Measurements from ENCODE around the gene MTUS2.

Gene MTUS2

DNA sequence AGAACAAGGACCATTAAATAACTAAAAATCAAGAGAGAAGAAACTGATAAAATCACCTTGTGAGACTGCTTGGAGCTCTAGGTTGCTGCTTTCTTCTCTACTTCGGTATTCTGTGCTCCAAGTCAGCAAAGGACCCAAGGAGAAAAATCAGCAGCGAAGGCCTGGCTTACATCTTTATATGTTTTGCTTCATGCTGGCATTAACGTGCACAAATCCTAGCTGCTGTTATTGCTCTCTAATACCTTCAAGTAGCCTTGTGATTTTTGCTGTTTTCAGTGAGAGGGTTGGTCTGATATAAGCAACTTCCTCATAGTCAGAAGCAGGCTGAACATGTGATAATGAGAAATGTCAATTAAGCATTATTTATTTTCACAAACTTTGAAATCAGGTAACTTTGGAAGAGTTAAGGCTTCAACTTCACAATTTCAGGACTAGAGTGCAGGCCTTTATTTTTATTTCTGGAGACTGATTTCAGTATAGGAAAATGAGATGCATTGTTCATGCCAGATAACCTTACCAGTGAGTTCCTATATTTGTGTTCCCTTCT, 410.2 kb downstream of the MTUS2 start:
- no peak for DNase-seq (ENCODE audit: low read depth in 2 of 2)

- DNase-seq (ENCODE audit: low read depth in 2 of 2): no peak
Observed at GRCh38 chr13:29239653-29240525, 419.8 kb downstream of the MTUS2 start.

DNA sequence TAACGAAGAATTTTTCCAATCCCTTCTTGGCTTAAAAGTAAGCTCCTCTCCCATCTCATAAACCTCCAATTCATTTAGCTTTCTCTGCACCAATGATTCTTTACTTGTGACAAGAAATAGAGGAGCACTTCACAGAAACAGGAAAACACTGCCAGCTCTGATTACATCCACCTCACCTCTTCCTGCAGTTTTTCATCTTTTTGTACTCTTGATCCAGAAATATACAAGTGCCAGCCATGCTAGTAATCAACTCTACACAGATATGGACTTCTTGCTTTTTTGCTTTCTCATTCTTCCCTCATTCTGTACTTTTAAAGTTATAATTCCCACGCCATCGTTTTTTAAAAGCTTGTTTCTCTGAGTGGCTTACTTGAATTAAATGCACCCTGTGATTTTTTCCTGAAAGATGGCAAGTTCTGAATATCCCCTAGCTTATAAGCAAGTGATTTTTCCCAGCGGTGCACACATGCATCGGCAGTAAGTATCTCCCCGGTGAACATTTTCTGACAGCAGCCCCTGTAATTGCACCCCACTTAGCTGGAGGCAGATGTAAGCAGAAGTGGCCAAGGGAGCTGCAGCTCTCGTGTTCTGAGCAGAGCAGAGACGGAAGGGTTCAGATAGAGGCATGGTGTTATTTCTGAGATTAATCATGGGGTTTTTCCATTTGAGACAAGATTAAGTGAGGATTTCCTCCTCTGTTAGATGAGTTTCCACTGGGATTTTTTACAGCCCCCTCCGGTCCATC, 434.7 kb downstream of the MTUS2 start:
- no peak for DNase-seq (ENCODE audit: low read depth in 2 of 2)

- DNase-seq (ENCODE audit: low read depth in 2 of 2): no peak
Observed at GRCh38 chr13:29255567-29255966, 435.4 kb downstream of the MTUS2 start.

DNA sequence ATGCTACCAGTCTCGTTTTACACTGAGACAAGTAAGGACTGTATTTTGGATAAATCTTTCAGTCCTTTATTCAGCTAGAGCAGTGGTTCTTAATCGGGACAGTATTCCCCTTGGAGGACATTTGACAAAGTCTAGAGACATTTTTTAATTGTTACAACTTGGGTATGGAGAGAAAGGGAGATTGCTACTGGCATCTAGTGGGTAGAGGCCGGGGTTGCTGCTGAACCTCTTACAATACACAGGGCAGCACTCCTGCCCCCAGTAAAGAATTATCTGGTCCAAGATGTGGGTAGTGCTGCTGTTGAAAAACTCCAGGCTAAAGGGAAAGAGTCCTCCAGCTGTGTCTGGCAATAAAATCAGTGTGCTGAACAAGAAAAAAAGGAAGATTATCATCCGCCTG, 440.5 kb downstream of the MTUS2 start:
- no peak for DNase-seq (ENCODE audit: low read depth in 2 of 2)

DNA sequence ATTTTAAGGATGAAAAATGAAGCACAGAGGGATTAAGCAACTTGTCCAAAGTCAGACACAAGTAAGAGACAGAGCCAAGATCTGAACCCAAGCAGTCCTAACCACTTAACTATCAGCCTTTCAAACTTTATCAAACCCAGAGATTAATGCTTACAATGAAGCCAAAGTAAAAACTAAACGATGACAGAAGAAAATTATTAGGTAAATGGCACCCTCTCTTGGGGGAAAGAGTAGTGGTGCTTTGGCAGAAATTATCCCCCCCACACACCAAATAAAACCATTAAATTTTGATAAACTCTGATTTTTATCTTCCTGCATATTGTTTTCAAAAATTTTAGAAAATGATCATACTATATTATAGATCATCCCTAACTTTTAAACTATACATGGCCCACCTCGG, 446.1 kb downstream of the MTUS2 start:
- DNase-seq (ENCODE audit: low read depth in 2 of 2): no peak

DNA sequence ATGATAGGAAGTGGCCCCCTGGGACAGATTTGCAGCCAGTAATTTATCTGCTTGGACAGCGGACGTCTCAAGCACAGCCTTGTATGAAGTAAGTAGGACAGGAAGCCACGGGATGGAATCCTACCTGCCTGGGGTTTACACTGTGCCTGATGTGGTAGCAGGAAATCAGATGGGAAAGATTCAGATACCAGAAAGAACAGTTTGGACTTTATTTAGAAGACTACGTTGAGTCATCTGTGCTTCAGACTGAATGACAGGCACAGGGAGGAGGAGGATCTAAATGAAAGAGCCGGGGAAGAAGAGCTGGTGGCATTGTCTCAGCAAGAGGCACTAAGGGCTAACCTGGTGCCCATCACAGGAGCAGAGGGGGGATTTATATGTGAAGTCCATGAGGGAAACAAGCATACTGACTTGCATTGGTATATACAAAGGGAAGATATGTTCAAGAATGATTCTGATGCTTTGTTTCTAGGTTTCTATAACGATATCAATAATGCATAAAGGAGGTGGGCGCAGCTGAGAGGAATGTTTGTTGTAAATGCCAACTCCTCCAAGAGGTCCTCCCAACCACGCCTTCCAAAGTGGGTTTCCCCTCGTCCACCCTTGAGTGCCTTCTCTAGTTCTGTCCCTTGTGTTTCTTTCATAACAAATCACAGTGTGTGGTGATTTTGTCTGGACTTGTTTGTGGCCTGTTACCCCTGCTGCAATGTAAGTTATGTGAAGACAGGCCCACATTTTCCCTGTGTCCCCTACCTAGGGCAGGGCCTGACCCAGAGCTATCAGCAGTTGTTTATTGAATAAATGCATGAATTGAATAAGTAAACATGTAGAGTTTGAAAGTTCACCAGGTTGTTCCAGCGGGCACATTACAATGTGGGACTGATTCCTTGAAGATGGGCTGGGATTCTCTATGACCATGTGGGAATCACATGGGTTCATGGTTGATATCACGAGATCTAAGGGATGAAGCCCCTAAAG, 446.9 kb downstream of the MTUS2 start:
- no peak for DNase-seq (ENCODE audit: low read depth in 2 of 2)

DNA sequence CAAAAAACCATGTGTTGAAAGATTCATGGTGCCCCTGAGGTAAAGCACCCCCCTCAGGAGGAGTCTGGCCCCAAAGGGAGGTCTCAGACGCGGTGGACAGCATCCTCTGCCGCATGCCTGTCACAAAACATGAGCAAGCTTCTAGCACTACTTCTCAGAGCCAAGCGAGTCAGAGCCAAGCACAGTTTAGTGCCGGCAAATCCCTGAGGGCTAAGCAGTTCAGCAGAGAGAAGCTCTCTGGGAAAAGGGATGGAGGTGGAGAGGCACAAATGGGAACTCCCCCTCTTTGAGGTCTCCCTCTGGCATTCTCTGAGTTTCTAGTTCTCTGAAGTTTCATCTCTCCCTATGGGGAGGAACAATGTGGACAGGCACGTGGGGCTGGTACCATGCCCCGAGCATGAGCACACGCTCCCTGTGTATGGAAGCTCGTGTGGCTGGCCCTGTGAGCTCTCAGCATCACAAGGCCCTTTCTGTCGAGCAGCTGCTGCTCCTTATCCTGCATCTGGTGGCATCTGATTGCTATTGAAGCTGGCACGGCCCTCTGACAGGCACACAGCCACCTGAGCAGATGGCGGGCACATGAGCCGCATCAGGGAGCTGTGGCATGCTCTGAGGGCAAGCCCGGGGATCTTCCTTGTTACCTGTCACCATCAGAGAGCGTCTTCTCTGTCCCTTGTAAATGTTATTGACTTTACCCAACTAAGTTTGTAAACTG, 450.3 kb downstream of the MTUS2 start:
- DNase-seq (ENCODE audit: low read depth in 2 of 2): no peak

- no peak for DNase-seq (ENCODE audit: low read depth in 2 of 2)
Observed at GRCh38 chr13:29271606-29272005, 451.5 kb downstream of the MTUS2 start.

- no peak for DNase-seq (ENCODE audit: low read depth in 2 of 2)
Observed at GRCh38 chr13:29279356-29280254, 459.5 kb downstream of the MTUS2 start.

- DNase-seq (ENCODE audit: low read depth in 2 of 2): no peak
Observed at GRCh38 chr13:29281932-29282495, 461.9 kb downstream of the MTUS2 start.

GRCh38 chr13:29284726-29285125, 464.6 kb downstream of the MTUS2 start:
- DNase-seq (ENCODE audit: low read depth in 2 of 2): no peak

- DNase-seq (ENCODE audit: low read depth in 2 of 2): no peak
Observed at GRCh38 chr13:29287237-29287636, 467.1 kb downstream of the MTUS2 start.

GRCh38 chr13:29292045-29292444, 471.9 kb downstream of the MTUS2 start:
- DNase-seq (ENCODE audit: low read depth in 2 of 2): no peak

DNA sequence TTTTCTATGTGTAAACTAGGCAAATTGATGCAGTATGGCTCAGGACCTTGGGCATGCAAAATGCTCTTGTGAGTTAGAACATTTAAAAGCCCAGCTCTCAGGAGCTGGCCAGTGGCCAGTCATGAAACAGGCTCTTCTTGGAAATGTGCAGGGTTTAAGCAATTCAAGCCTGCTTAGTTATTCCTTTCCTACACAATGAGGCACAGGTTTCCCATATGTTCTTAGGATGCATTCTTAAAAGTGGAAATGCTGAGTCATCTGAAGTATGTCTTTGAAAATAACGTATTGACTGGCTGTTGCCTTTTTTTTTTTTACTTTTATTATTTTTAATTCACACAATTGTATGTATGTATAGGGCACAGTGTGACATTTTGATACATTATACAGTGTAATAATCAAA, 474.7 kb downstream of the MTUS2 start:
- no peak for DNase-seq (ENCODE audit: low read depth in 2 of 2)

DNA sequence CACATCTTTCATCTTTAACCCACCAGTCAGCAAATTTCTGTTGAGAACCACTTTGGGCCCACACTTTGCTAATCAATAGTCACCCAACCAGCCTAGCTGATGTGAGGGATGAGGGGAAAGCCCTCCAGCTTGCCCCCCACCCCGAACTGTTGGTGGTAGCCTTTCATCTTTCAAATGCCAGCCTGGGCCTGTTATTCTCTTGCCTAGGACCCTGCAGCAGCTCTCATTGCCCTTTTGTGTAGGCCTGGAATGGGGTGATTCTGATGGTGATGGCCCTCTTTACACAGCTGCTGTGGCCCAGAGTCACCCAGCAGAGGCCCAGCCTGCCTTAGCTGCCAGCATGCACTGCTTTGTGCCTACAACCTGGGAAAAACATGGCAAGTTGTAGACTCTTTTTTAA, 480.9 kb downstream of the MTUS2 start:
- DNase-seq (ENCODE audit: low read depth in 2 of 2): no peak

- DNase-seq (ENCODE audit: low read depth in 2 of 2): no peak
Observed at GRCh38 chr13:29304148-29304547, 484.0 kb downstream of the MTUS2 start.

DNA sequence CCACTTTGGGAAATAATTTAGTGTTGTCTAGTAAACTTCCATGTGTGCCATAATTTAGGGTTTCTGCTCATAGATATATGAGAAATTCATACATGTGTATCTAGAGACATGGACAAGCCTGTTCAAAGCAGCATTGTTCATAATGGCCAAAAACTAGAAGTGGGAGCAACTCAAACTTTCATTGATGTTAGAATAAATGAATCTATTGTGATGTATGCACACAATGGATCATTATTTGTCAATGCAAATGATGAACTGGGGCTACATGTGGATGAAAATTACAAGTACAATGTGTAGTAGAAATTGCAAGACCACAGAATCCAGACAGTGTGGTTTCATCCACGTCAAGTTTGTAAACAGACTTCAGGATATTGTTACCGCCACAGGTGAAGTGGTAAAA, 490.7 kb downstream of the MTUS2 start:
- DNase-seq (ENCODE audit: low read depth in 2 of 2): no peak

DNA sequence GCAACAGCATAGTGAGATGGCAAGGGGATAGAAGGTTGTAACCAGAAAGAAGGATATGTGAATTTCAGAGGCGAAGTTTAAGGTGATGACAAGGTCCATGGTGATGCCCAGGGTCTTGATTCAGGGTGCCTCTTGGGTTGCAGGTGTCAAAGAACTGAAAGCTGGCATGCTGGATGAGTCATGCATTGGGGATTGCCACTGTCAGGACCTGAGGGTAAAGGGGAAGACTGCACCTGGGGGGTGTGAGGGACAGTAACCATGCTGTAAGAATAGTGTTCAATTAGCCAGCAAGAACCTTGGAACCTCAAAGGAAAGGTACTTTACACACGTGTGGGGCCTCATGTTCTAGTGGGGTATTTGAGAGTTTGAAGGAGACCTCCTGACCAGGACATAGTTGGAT, 495.7 kb downstream of the MTUS2 start:
- no peak for DNase-seq (ENCODE audit: low read depth in 2 of 2)

GRCh38 chr13:29317828-29318227, 497.7 kb downstream of the MTUS2 start:
- no peak for DNase-seq (ENCODE audit: low read depth in 2 of 2)
